DOHH2 (cell line): ENCODE results near the gene CPNE1.

Experiments
- H3F3A ChIP-seq: fragments of 200-600 bp; sonication (generic), shearing (Covaris generic); 2 replicates; pipeline ENCODE4 v1.6.0; 2016; ENCODE audit warnings: antibody characterized with exemption, mild to moderate bottlenecking; ENCODE audit not compliant: control insufficient read depth, insufficient read depth
- H3K27ac ChIP-seq: fragments of 200-600 bp; sonication (generic); 2 replicates; pipeline ENCODE4 v1.5.1; 2014; ENCODE audit warnings: low read depth, mild to moderate bottlenecking, low read length, moderate library complexity
- H3K27me3 ChIP-seq: fragments of 200-600 bp; sonication (generic); 2 replicates; pipeline ENCODE4 v1.6.1; 2014; ENCODE audit warnings: mild to moderate bottlenecking, low read length, mixed read lengths; ENCODE audit not compliant: control insufficient read depth
- H3K36me3 ChIP-seq: fragments of 200-600 bp; sonication (generic); 2 replicates; pipeline ENCODE4 v1.6.1; 2014; ENCODE audit warnings: mild to moderate bottlenecking, low read length, moderate library complexity, mixed read lengths; ENCODE audit not compliant: control insufficient read depth
- H3K4me1 ChIP-seq: fragments of 200-600 bp; sonication (generic); 2 replicates; pipeline ENCODE4 v1.6.1; 2014; ENCODE audit warnings: mild to moderate bottlenecking, low read length, mixed read lengths; ENCODE audit not compliant: control insufficient read depth
- H3K4me2 ChIP-seq: fragments of 200-600 bp; sonication (generic); 2 replicates; pipeline ENCODE4 v1.6.0; 2014; ENCODE audit warnings: mild to moderate bottlenecking, low read length, moderate library complexity
- H3K4me3 ChIP-seq: fragments of 200-600 bp; sonication (generic); 2 replicates; pipeline ENCODE4 v1.5.1; 2014; ENCODE audit warnings: mild to moderate bottlenecking, low read length, mixed read lengths
- H3K79me2 ChIP-seq: fragments of 200-600 bp; sonication (generic); 2 replicates; pipeline ENCODE4 v1.6.1; 2014; ENCODE audit warnings: mild to moderate bottlenecking, low read length, mixed read lengths; ENCODE audit not compliant: control insufficient read depth
- H3K9me2 ChIP-seq: fragments of 200-600 bp; sonication (generic); replicated peaks from 2 replicates; pipeline ENCODE4 v1.6.1; 2014; ENCODE audit warnings: mild to moderate bottlenecking, low read length, mixed read lengths; ENCODE audit not compliant: control insufficient read depth
- H3K9me3 ChIP-seq: fragments of 200-600 bp; sonication (generic); 2 replicates; pipeline ENCODE4 v1.6.1; 2014; ENCODE audit warnings: antibody characterized with exemption, low read length, mixed read lengths; ENCODE audit not compliant: control insufficient read depth, insufficient read depth
- H4K20me1 ChIP-seq: fragments of 200-600 bp; sonication (generic); 2 replicates; pipeline ENCODE4 v1.6.0; 2014; ENCODE audit warnings: low read depth, mild to moderate bottlenecking, antibody characterized with exemption, low read length, moderate library complexity; ENCODE audit not compliant: control insufficient read depth, insufficient read depth
- CTCF ChIP-seq: fragments of 200-600 bp; sonication (generic); IDR thresholded peaks from one replicate; pipeline ENCODE4 v1.5.1; 2014; ENCODE audit warnings: antibody characterized with exemption, mild to moderate bottlenecking, low read depth, low read length; ENCODE audit not compliant: poor library complexity, severe bottlenecking
- EZH2phosphoT487 ChIP-seq: fragments of 200-600 bp; sonication (generic); IDR thresholded peaks from 2 replicates; pipeline ENCODE4 v1.6.1; 2017; ENCODE audit warnings: borderline replicate concordance, mild to moderate bottlenecking, antibody characterized with exemption, low read length, moderate library complexity, mixed read lengths

The CPNE1 gene

DNA sequence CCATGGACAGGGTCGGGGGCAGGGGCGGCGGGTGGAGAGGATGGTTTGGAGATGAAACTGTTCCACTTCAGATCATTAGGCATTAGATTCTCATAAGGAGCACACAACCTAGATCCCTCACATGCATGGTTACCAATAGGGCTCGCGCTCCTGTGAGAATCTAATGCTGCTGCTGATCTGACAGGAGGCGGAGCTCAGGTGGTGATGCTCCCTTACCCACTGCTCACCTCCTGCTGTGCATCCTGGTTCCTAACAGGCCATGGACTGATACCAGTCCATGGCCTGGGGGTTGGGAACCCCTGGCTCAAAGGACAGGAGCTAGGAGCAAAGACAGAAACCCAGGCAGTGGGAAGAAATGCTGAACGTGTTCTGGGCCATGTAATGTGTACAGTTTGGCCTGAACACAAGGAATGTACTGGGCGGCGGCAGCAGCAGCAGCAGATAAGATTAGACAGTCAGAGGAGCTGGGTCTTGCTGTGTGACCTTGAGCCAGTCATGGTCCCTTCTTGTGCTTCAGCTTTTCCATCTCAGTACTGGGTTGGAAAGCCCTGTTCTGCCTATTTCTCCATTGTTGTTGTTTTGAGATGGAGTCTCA, 53.8 kb downstream of the CPNE1 start:
- H4K20me1 ChIP-seq: no peaks in the 10 kb centered on the region
- no peak overlapping the region for H3K27ac ChIP-seq
- H3K36me3 ChIP-seq: no peaks in the 10 kb centered on the region
- H3K79me2 ChIP-seq: no peaks in the 10 kb centered on the region
- peak overlapping the region; percentile 43 for H3K4me2 ChIP-seq
- TF ChIP-seq CTCF (no peak), EZH2phosphoT487 (no peak)
- peaks cover 41% of the 10 kb centered on the region for H3K4me1 ChIP-seq
- H3K9me2 ChIP-seq: no peaks in the 10 kb centered on the region
- H3K4me3 ChIP-seq: no peak overlapping the region
- H3K27me3 ChIP-seq: no peaks in the 10 kb centered on the region
- H3F3A ChIP-seq: no peaks in the 10 kb centered on the region
- no peaks in the 10 kb centered on the region for H3K9me3 ChIP-seq

DNA sequence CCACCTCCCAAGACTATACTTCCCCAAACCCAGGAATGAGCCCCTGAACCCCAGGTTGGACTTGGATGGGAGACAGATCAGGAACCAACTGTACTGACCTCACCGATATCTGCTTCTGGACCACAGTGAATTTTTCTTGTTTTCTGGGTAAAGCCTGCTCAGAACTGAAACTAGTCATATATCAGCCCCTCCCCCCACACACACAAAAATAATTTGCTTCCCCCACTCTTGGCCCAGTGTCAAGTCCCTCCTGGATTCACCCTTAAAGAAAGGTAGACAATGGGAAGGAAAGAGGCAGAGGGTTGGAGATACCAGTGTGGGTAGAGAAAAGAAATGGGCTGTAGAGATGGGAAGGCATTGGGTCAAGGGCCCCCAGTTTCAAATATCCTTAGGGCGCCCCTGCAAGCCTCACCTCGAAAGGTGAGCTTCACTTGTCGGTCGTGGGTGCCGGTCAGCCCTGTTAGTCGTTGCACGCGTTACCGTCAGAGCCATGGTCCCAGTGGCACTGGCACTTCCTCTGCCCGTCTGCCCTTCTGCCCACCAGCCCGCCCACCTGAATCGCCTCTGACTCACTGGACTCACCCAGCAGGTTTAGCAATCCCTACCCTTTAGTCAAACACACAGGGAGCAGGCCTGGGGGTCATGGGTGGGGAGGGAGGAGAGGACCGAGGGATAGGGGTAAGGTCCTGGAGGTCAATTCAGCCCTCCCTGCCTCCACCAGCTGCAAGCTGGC, 57.5 kb downstream of the CPNE1 start:
- no peak overlapping the region for H3K4me2 ChIP-seq
- H3K27ac ChIP-seq: no peak overlapping the region
- H3K4me3 ChIP-seq: no peak overlapping the region
- no peaks in the 10 kb centered on the region for H3K9me3 ChIP-seq
- no peak for TF ChIP-seq CTCF
- TF ChIP-seq EZH2phosphoT487: no peak
- no peaks in the 10 kb centered on the region for H4K20me1 ChIP-seq
- H3K79me2 ChIP-seq: no peaks in the 10 kb centered on the region
- H3F3A ChIP-seq: no peaks in the 10 kb centered on the region
- H3K4me1 ChIP-seq: peaks cover 24% of the 10 kb centered on the region
- no peaks in the 10 kb centered on the region for H3K36me3 ChIP-seq
- no peaks in the 10 kb centered on the region for H3K9me2 ChIP-seq
- H3K27me3 ChIP-seq: peaks cover 1% of the 10 kb centered on the region

- no peaks in the 10 kb centered on the region for H3K9me2 ChIP-seq
- no peak overlapping the region for H3K27ac ChIP-seq
- TF ChIP-seq CTCF (no peak), EZH2phosphoT487 (no peak)
- no peaks in the 10 kb centered on the region for H3K36me3 ChIP-seq
- no peak overlapping the region for H3K4me2 ChIP-seq
- peaks cover 19% of the 10 kb centered on the region for H3K4me1 ChIP-seq
- H3K79me2 ChIP-seq: no peaks in the 10 kb centered on the region
- H4K20me1 ChIP-seq: no peaks in the 10 kb centered on the region
- no peaks in the 10 kb centered on the region for H3K9me3 ChIP-seq
- no peak overlapping the region for H3K4me3 ChIP-seq
- H3K27me3 ChIP-seq: peaks cover 11% of the 10 kb centered on the region
- no peaks in the 10 kb centered on the region for H3F3A ChIP-seq
Observed at GRCh38 chr20:35606127-35606526, 58.6 kb downstream of the CPNE1 start.
